SK-N-MC (cell line): Measurements from ENCODE around the gene FN1.

Experiments
- EZH2 ChIP-seq: fragments of 200-600 bp; sonication (generic); IDR thresholded peaks from one replicate; pipeline ENCODE4 v1.6.1; 2017; ENCODE audit warnings: antibody characterized with exemption
- FOXP2 ChIP-seq: optimal IDR thresholded peaks from 2 replicates; pipeline ENCODE3; 2011; ENCODE audit warnings: mild to moderate bottlenecking, moderate library complexity; ENCODE audit not compliant: insufficient read depth; ENCODE audit errors: extremely low read length, control extremely low read depth
- POLR2AphosphoS5 ChIP-seq: IDR thresholded peaks from 2 replicates; pipeline ENCODE4 v1.6.1; 2012; ENCODE audit warnings: mild to moderate bottlenecking, low read depth, low read length, borderline replicate concordance

- TF ChIP-seq EZH2 (no peak), POLR2AphosphoS5 (no peak), FOXP2 (no peak)
These were observed 11.8 kb upstream of the FN1 start for GRCh38 chr2:215447673-215448081.
